Gastrocnemius medialis (tissue), 4 donors: ENCODE data around the gene PPIG. TPM values are rescaled to one million over a fixed set of nuclear protein-coding genes. Genes with fewer than 3 reads are reported as not detected.
A peak's percentile ranks its signal among the peaks of the same experiment; 100 is the strongest.
"Not testable (repeated sequence)": the region's sequence is repeated elsewhere in the genome, so short reads cannot be mapped to it uniquely, and the experiment has no call there.

Experiments
- ATAC-seq, 2 donors: fragments of 150-250 bp; one replicate each; pipeline ENCODE4 v1.9.1; 2016
- DNase-seq, 2 donors: peaks; one replicate each; pipeline ENCODE4 v3.0.0-alpha.2; 2019
- H3K27ac ChIP-seq, 4 donors: fragments of 200-600 bp; sonication (generic); 1 replicate in 1 of 4; 2 replicates in 3 of 4; pipeline ENCODE4 v1.5.1; 2016 to 2018; ENCODE audit warnings: mild to moderate bottlenecking in 2 of 4, moderate library complexity in 1 of 4
- H3K27me3 ChIP-seq, 3 donors: fragments of 200-600 bp; sonication (generic) in 2 of 3; 1 replicate in 1 of 3; 2 replicates in 2 of 3; pipeline versions ENCODE4 v1.5.1 to v1.6.0; 2016 to 2019; ENCODE audit warnings: mild to moderate bottlenecking in 1 of 3, moderate library complexity in 1 of 3
- H3K36me3 ChIP-seq, 2 donors: fragments of 200-600 bp; sonication (generic) in 1 of 2; one replicate each; pipeline ENCODE4 v1.5.1; 2017 to 2018
- H3K4me1 ChIP-seq, 2 donors: fragments of 200-600 bp; sonication (generic) in 1 of 2; one replicate each; pipeline ENCODE4 v1.5.1; 2016 to 2017; ENCODE audit warnings: mild to moderate bottlenecking in 2 of 2
- H3K4me3 ChIP-seq, 4 donors: fragments of 200-600 bp; sonication (generic) in 3 of 4; 1 replicate in 1 of 4; 2 replicates in 3 of 4; pipeline ENCODE4 v1.5.1; 2016 to 2019; ENCODE audit warnings: mild to moderate bottlenecking in 2 of 4
- H3K9me3 ChIP-seq, 3 donors: fragments of 200-600 bp; sonication (generic) in 2 of 3; 1 replicate in 1 of 3; 2 replicates in 2 of 3; pipeline ENCODE4 v1.5.1; 2016 to 2019
- POLR2A ChIP-seq, 2 donors: fragments of 450-650 bp; IDR thresholded peaks; one replicate each; pipeline ENCODE4 v1.6.1; 2017; ENCODE audit warnings: antibody characterized with exemption in 2 of 2, mild to moderate bottlenecking in 2 of 2, moderate library complexity in 2 of 2
- in situ Hi-C, 4 donors: fragments of 200-750 bp; cut with MboI; loops; one replicate each; pipeline versions ENCODE4 v1.15.0 to v1.8.0; 2017; ENCODE audit warnings: low sequenced_read_pairs in 4 of 4
- intact Hi-C: fragments of 100-400 bp; cut with DNase I; formaldehyde crosslinking; loops from one replicate; pipeline ENCODE4 v1.15.1; 2023; ENCODE audit warnings: low total_unique reads
- total RNA-seq, 4 donors: library from RNA; depleted of rRNA; stranded (reverse); fragments of >200 nt; gene quantifications; one replicate each; pipeline versions ENCODE4 v1.1.0 to v1.2.3, GENCODE V29; 2016
- TF ChIP-seq, protein P1 (sequence below), 5 experiments: fragments of 450-650 bp in 3 of 5; fragments of 200-600 bp in 2 of 5; sonication (generic) in 2 of 5; IDR thresholded peaks in 4 of 5; conservative IDR thresholded peaks in 1 of 5; 1 replicate in 4 of 5; 2 replicates in 1 of 5; pipeline ENCODE4 v1.5.1; 2016 to 2019; ENCODE audit warnings: antibody characterized with exemption in 5 of 5, mild to moderate bottlenecking in 3 of 5, moderate library complexity in 3 of 5

The PPIG gene
- total RNA-seq, 4 donors from 2014 or later = 27.7 to 40.5 (median 29.3) TPM

DNA sequence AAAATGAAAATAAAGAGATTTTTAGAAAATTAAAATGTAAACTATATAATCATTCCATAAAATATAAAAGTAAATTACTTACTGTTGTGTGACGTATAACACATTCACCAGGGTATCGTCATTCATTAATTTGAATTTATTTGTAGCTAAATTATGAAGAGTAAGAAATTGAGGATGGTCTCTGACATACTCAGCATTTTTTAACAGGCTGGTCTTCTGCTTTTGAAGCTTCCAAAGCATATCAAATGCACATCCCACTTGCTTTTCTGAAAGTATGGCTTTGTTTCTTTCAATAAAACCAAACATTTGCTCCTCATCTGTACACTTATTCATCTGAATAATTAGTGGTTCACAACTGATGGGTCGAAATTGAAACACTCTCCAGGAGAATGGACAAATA is 12.6 kb upstream of the PPIG start:
- in situ Hi-C loops = no loop called here
- DNase-seq (no peak), ATAC-seq (no peak)
- Histone ChIP-seq H3K4me3 (no peak overlapping the region), H3K27ac (no peak overlapping the region), H3K36me3 (no peaks in the 10 kb centered on the region), H3K9me3 (no peaks in the 10 kb centered on the region), H3K4me1 (peaks cover 18 to 20% of the 10 kb centered on the region in 2 donors), H3K27me3 (no peaks in the 10 kb centered on the region)
- TF ChIP-seq POLR2A (IDR thresholded peaks at IDR 0.05) = no peak
- intact Hi-C loops = loop anchor here (5.0 kb wide), 1 partner anchor 94 kb away; the partner anchor contains the start of gene BBS5

DNA sequence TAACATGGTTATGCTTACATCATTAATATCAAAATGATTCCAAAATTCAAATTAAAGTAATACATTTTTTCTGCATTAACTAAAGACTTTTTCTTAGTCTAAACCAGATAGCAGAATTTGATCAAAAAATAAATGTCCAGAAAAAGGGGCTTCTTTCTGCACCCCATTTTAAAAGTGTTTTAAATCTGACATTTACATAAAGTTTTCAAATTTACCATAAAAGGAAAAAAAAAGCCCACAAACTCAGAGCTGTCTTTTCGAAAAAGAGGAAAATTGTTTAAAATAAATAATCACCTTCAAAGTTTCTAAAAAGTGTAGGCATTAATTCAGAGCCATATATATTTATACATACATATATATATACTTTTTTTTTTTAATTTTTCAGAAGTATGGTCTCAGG is 12.0 kb upstream of the PPIG start:
- H3K4me1 ChIP-seq = peaks cover 18 to 20% of the 10 kb centered on the region in 2 donors
- DNase-seq (no peak), ATAC-seq (no peak)
- no peak overlapping the region for H3K27ac ChIP-seq
- H3K4me3 ChIP-seq = no peak overlapping the region
- in situ Hi-C loops = no loop called here
- TF ChIP-seq POLR2A (IDR thresholded peaks at IDR 0.05) = no peak
- no peaks in the 10 kb centered on the region for H3K9me3 ChIP-seq
- no peaks in the 10 kb centered on the region for H3K27me3 ChIP-seq
- intact Hi-C loops = loop anchor here (5.0 kb wide), 1 partner anchor 95 kb away; the partner anchor contains the start of gene BBS5
- no peaks in the 10 kb centered on the region for H3K36me3 ChIP-seq

DNA sequence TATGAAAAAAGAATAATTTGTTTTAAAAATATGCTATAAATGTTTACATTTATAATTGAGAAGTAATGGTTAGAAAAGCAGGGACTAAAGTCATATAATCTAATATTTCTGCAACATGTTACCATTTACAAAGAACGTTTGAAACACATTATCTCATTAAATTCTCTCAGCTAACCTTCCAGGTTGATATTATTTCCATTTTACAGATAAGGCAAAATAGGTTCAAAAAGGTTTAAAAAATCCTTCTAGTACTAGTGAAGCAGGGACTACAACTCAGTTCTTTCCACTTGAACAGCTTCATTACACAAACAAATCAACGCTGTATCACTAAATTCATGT is 11.4 kb upstream of the PPIG start:
- TF ChIP-seq, protein P1, sequence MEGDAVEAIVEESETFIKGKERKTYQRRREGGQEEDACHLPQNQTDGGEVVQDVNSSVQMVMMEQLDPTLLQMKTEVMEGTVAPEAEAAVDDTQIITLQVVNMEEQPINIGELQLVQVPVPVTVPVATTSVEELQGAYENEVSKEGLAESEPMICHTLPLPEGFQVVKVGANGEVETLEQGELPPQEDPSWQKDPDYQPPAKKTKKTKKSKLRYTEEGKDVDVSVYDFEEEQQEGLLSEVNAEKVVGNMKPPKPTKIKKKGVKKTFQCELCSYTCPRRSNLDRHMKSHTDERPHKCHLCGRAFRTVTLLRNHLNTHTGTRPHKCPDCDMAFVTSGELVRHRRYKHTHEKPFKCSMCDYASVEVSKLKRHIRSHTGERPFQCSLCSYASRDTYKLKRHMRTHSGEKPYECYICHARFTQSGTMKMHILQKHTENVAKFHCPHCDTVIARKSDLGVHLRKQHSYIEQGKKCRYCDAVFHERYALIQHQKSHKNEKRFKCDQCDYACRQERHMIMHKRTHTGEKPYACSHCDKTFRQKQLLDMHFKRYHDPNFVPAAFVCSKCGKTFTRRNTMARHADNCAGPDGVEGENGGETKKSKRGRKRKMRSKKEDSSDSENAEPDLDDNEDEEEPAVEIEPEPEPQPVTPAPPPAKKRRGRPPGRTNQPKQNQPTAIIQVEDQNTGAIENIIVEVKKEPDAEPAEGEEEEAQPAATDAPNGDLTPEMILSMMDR (IDR thresholded peaks at IDR 0.05 in 4 of 5, conservative IDR thresholded peaks at IDR 0.05 in 1 of 5) = no peak
- TF ChIP-seq POLR2A (IDR thresholded peaks at IDR 0.05) = no peak
- Histone ChIP-seq H3K27ac (peak overlapping the region; percentile 79 to 82 (median 80)), H3K4me3 (peak overlapping the region; percentile 63 to 88 (median 79)), H3K4me1 (peaks cover 18 to 20% of the 10 kb centered on the region in 2 donors), H3K36me3 (no peaks in the 10 kb centered on the region), H3K27me3 (no peaks in the 10 kb centered on the region), H3K9me3 (no peaks in the 10 kb centered on the region)
- intact Hi-C loops (loop anchor here (1.0 to 5.0 kb wide), 2 partner anchors 12 to 95 kb away; partner anchors contain the start of genes BBS5 and PPIG), in situ Hi-C loops (no loop called here)
- DNase-seq = no peak
- ATAC-seq = no peak

DNA sequence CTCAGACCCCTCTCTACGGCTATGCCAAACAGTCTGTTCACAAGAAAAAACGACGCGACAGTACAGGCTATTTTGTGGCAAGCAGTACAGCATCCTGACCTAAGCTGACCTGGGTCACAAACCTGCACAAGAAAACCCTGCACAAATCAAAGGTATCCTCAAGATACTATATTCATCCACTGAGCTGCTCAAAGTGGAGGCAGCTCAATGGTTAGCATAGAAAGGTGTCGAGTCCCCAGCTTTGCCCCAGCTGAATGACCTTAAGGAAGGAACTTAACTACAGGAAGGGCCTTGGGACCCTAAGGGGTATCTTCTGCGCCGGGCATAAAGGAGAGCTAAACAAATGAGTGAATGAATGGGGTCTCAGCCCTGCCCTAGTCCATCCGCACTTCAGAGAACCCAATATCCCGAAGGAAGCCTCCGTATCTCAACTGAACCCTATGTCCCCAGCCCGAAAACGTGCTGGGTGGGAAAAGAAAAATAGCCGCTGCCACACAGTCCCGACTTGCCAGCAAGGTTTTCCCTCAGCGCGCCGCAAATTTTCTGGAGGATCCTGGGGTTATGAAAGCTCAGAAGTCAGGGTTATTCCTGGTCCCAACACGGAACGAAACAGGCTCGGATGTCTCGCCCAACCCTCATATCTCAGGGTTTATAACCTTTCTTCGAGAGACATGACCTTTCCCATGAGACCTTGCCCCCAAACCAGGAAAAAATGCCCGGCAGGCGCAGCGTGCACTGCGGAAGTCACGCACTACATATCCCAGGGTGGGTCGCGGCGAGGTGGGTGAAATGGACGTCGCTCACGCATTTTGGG is 10.8 kb upstream of the PPIG start, which contains the start of gene FASTKD1:
FASTKD1 (minus strand) TSS at position 706 of the 814 bp plus-strand sequence. CDS start 1,836 bp downstream, outside the sequence.
- in situ Hi-C loops (no loop called here), intact Hi-C loops (loop anchor here (1.0 to 5.0 kb wide), 2 partner anchors 11 to 96 kb away; partner anchors contain the start of genes BBS5 and PPIG)
- H3K4me3 ChIP-seq = peak within 1 kb of the TSS; percentile 63 to 88 (median 79)
- no peaks in the 10 kb centered on the region for H3K9me3 ChIP-seq
- H3K4me1 ChIP-seq = peaks cover 18 to 20% of the 10 kb centered on the region in 2 donors
- ATAC-seq = peak; percentile 98
- H3K27ac ChIP-seq = peak within 1 kb of the TSS; percentile 79 to 82 (median 80)
- H3K36me3 ChIP-seq = no peaks in the 10 kb centered on the region
- H3K27me3 ChIP-seq = no peaks in the 10 kb centered on the region
- TF ChIP-seq, protein P1 (IDR thresholded peaks at IDR 0.05 in 4 of 5, conservative IDR thresholded peaks at IDR 0.05 in 1 of 5) = no peak
- TF ChIP-seq POLR2A (IDR thresholded peaks at IDR 0.05) = peak in 1 of 2 donors; percentile 20
- peak; percentile 81 to 86 for DNase-seq

DNA sequence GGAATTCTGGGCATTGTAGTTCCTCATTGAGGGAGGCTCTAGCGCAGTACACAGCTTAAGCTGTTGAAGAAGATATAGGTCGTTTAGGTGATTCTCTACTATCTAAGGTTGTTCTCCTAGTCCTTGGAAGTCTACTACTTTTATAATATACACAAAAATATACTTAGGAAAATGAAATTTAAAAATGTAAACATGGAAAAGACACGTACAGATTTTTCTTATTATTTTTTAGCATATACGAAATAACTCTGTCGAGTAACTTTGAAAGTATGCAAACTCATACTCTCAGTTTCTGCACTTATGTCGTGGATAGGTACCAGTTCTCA is 10.2 kb upstream of the PPIG start:
- no peak for ATAC-seq
- Histone ChIP-seq H3K9me3 (no peaks in the 10 kb centered on the region), H3K27me3 (no peaks in the 10 kb centered on the region), H3K4me1 (peaks cover 18 to 20% of the 10 kb centered on the region in 2 donors), H3K36me3 (no peaks in the 10 kb centered on the region), H3K27ac (peak overlapping the region; percentile 79 to 82 (median 80)), H3K4me3 (peak overlapping the region; percentile 63 to 88 (median 79))
- in situ Hi-C loops (no loop called here), intact Hi-C loops (loop anchor here (1.0 to 5.0 kb wide), 2 partner anchors 10 to 97 kb away; partner anchors contain the start of genes BBS5 and PPIG)
- no peak for DNase-seq
- TF ChIP-seq POLR2A (IDR thresholded peaks at IDR 0.05) = no peak
- TF ChIP-seq, protein P1 (IDR thresholded peaks at IDR 0.05 in 4 of 5, conservative IDR thresholded peaks at IDR 0.05 in 1 of 5) = no peak

DNA sequence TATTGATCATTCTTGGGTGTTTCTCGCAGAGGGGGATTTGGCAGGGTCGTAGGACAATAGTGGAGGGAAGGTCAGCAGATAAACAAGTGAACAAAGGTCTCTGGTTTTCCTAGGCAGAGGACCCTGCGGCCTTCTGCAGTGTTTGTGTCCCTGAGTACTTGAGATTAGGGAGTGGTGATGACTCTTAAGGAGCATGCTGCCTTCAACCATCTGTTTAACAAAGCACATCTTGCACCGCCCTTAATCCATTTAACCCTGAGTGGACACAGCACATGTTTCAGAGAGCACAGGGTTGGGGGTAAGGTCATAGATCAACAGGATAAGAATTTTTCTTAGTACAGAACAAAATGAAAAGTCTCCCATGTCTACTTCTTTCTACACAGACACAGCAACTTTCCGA is 9.6 kb upstream of the PPIG start:
- H3K27ac ChIP-seq, in situ Hi-C loops, H3K4me3 ChIP-seq, H3K27me3 ChIP-seq, ATAC-seq, DNase-seq, H3K9me3 ChIP-seq, H3K36me3 ChIP-seq: not testable (repeated sequence)
- H3K4me1 ChIP-seq = peaks cover 18 to 20% of the 10 kb centered on the region in 2 donors
- intact Hi-C loops = loop anchor here (5.0 kb wide), 1 partner anchor 97 kb away; the partner anchor contains the start of gene BBS5

DNA sequence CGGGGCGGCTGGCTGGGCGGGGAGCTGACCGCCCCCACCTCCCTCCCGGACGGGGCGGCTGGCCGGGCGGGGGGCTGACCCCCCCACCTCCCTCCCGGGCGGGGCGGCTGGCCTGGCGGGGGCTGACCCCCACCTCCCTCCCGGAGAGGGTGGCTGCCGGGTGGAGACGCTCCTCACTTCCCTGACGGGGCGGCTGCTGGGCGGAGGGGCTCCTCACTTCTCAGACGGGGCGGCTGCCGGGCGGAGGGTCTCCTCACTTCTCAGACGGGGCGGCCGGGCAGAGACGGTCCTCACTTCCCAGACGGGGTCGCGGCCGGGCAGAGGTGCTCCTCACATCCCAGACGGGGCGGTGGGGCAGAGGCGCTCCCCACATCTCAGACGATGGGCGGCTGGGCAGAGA is 8.9 kb upstream of the PPIG start:
- H3K4me3 ChIP-seq, H3K9me3 ChIP-seq, intact Hi-C loops, ATAC-seq, H3K27me3 ChIP-seq, DNase-seq, H3K27ac ChIP-seq, H3K36me3 ChIP-seq: not testable (repeated sequence)
- peaks cover 14 to 16% of the 10 kb centered on the region in 2 donors for H3K4me1 ChIP-seq
- in situ Hi-C loops = loop anchor here in 1 of 4 donors (25.0 kb wide), 1 partner anchor 1362 kb away; the partner anchor contains the start of gene GORASP2
